Measurements from ENCODE around the gene YBX3. TPM values are rescaled to one million over a fixed set of nuclear protein-coding genes. Genes with fewer than 3 reads are reported as not detected.

The YBX3 gene
- total and polyA plus RNA-seq, 11 donors = 399 to 2,225 (median 790) TPM

GRCh38 chr12:10726945-10727344, 3.8 kb upstream of the YBX3 start:
- Histone ChIP-seq H3K9me3 (no peaks in the 10 kb centered on the region), H3K27ac (no peak overlapping the region), H3K27me3 (peaks cover 0 to 7% (median 0%) of the 10 kb centered on the region in 9 donors), H3K4me1 (peaks cover 0 to 11% (median 7%) of the 10 kb centered on the region in 12 donors), H3K4me3 (no peak overlapping the region), H3K36me3 (no peaks in the 10 kb centered on the region)
- TF ChIP-seq CTCF (IDR thresholded peaks at IDR 0.05) (no peak), POLR2A (IDR thresholded peaks at IDR 0.05) (no peak)
- intact Hi-C loops (cut with DNase I) = loop anchor here in 5 of 10 donors (10.0 kb wide), 4 partner anchors 112 to 522 kb away; partner anchors contain the start of genes MAGOHB (in 4 of the 5) and GABARAPL1 (in 1 of the 5)
- WGBS, 4 donors = 89 to 100% (median 96%) methylated on average over 1 of the region's 1 CpG
- DNase-seq = no peak
- ATAC-seq = no peak

GRCh38 chr12:10725003-10725402, 1.9 kb upstream of the YBX3 start:
- ATAC-seq (no peak), DNase-seq (no peak)
- peaks cover under 1 to 28% (median 20%) of the 10 kb centered on the region in 12 donors for H3K4me1 ChIP-seq
- H3K9me3 ChIP-seq = no peaks in the 10 kb centered on the region
- WGBS, 4 donors = 83 to 94% (median 89%) methylated on average over 1 of the region's 1 CpG
- no peak overlapping the region for H3K27ac ChIP-seq
- no peak overlapping the region for H3K4me3 ChIP-seq
- intact Hi-C loops (cut with DNase I) = loop anchor here in 5 of 10 donors (10.0 kb wide), 4 partner anchors 110 to 520 kb away; partner anchors contain the start of genes MAGOHB (in 4 of the 5) and GABARAPL1 (in 1 of the 5)
- H3K36me3 ChIP-seq = no peaks in the 10 kb centered on the region
- peaks cover 0 to 5% (median 0%) of the 10 kb centered on the region in 9 donors for H3K27me3 ChIP-seq
- no peak for TF ChIP-seq POLR2A (IDR thresholded peaks at IDR 0.05)
- no peak for TF ChIP-seq CTCF (IDR thresholded peaks at IDR 0.05)

- DNase-seq (peak; percentile 33 to 70 (median 53)), ATAC-seq (peak in 3 of 4 donors; percentile 14 to 60 (median 57))
- Histone ChIP-seq H3K27ac (peak overlapping the region; percentile 92 to 100 (median 98)), H3K36me3 (peaks cover 0 to 10% (median 0%) of the 10 kb centered on the region in 9 donors), H3K27me3 (peaks cover 0 to 5% (median 0%) of the 10 kb centered on the region in 9 donors), H3K4me3 (peak overlapping the region; percentile 77 to 100 (median 92)), H3K9me3 (no peaks in the 10 kb centered on the region), H3K4me1 (peaks cover 13 to 53% (median 45%) of the 10 kb centered on the region in 12 donors)
- intact Hi-C loops (cut with DNase I) = loop anchor here in 9 of 10 donors (2.0 to 10.0 kb wide), 10 partner anchors 26 to 518 kb away; partner anchors contain the start of genes MAGOHB (in 6 of the 9) and GABARAPL1 (in 5 of the 9)
- TF ChIP-seq CTCF (IDR thresholded peaks at IDR 0.05) = peak in 6 of 12 donors; percentile 2 to 30 (median 20)
- TF ChIP-seq POLR2A (IDR thresholded peaks at IDR 0.05) = no peak
- WGBS, 4 donors = 0% methylated on average over 28 to 36 of the region's 36 CpGs
Observed at GRCh38 chr12:10722502-10722904, 620 bp downstream of the YBX3 start.

- intact Hi-C loops (cut with DNase I) = loop anchor here in 9 of 10 donors (2.0 to 10.0 kb wide), 10 partner anchors 27 to 517 kb away; partner anchors contain the start of genes MAGOHB (in 6 of the 9) and GABARAPL1 (in 5 of the 9)
Observed at GRCh38 chr12:10721651-10722501, 1.2 kb downstream of the YBX3 start.

More at GRCh38 chr12:10721651-10722501, 1.2 kb downstream of the YBX3 start:
- Histone ChIP-seq H3K9me3 (no peaks in the 10 kb centered on the region), H3K27ac (peak overlapping the region; percentile 92 to 100 (median 98)), H3K27me3 (peaks cover 0 to 5% (median 0%) of the 10 kb centered on the region in 9 donors), H3K4me3 (peak overlapping the region; percentile 77 to 100 (median 92)), H3K4me1 (peaks cover 13 to 60% (median 51%) of the 10 kb centered on the region in 12 donors), H3K36me3 (peaks cover 0 to 12% (median 0%) of the 10 kb centered on the region in 9 donors)
- peak; percentile 88 to 94 (median 92) for ATAC-seq
- 0 to 1% (median 0%) methylated on average over 24 to 26 of the region's 26 CpGs for WGBS, 4 donors
- DNase-seq = peak; percentile 88 to 96 (median 90)
- TF ChIP-seq CTCF (IDR thresholded peaks at IDR 0.05) (no peak), POLR2A (IDR thresholded peaks at IDR 0.05) (peak in 1 of 2 donors; percentile 30)

All from heart left ventricle (tissue), 16 donors.